Neural progenitor cell (in vitro differentiated cells): ENCODE results near the gene GFOD2.

Source experiments
- CTCF ChIP-seq: fragments of 200-600 bp; sonication (generic); IDR thresholded peaks from 2 replicates; pipeline ENCODE4 v1.5.1; 2017; ENCODE audit warnings: antibody characterized with exemption, mild to moderate bottlenecking
- EZH2 ChIP-seq: fragments of 200-600 bp; sonication (generic); IDR thresholded peaks from 2 replicates; pipeline ENCODE4 v1.6.1; 2017; ENCODE audit warnings: antibody characterized with exemption, mild to moderate bottlenecking, moderate library complexity

- TF ChIP-seq EZH2 (no peak), CTCF (no peak)
Measured at GRCh38 chr16:67658849-67659674, 60.1 kb downstream of the GFOD2 start.
